ENCODE results near the gene TMEM170B. TPM values are rescaled to one million over a fixed set of nuclear protein-coding genes. Genes with fewer than 3 reads are reported as not detected.

The TMEM170B gene
- total RNA-seq, 1 donor from 2014 or later: 3.9 TPM

GRCh38 chr6:11493974-11494373, 43.6 kb upstream of the TMEM170B start:
- no peak for DNase-seq (ENCODE audit: low spot score)
- no peak for TF ChIP-seq CTCF (IDR thresholded peaks at IDR 0.05)
- Mint-ChIP-seq H3K36me3 (ENCODE audit: low read depth) (no peaks in the 10 kb centered on the region), H3K4me1 (ENCODE audit: low read depth) (peaks cover 30% of the 10 kb centered on the region), H3K4me3 (ENCODE audit: unreplicated experiment) (no peak overlapping the region), H3K27me3 (ENCODE audit: low read depth) (no peaks in the 10 kb centered on the region), H3K27ac (ENCODE audit: unreplicated experiment) (no peak overlapping the region), H3K9me3 (ENCODE audit: low read depth) (no peaks in the 10 kb centered on the region)

DNA sequence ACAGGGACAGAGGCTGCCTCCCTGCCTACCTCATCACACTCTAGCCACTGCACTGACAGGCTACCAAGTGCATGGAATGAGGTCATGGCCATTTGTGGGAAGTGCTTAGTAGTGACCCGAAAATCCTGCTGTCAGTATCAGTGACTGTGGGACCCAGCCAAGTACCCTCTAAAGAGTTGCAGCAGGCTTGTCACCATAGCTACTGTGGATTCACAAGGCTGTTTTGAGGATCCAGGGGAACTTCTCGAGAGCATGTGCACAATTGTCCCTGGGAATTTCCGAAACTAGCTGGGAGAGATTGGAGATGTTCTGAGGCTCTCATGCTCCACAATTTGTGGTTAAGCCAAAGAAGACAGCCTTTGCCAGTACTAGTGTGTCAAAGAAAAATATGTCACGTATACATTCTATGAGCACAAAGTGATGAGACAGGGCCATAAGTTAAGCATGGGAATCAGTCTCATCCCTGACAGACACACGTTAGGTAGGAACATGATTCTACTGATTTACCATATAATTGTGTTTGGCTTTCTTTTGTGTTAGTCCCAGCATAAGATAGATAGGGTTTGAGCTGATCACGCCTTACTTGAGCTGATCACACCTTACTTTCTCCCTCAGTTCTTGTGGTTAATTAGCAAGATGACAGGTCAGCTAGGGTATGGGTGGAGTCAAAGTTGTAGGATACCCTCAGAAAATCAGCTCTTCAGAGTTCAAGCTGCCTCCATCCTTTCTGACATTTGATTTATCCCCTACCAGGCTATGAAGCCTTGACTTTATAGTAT, 42.6 kb upstream of the TMEM170B start:
- Mint-ChIP-seq H3K4me1 (ENCODE audit: low read depth) (peaks cover 33% of the 10 kb centered on the region), H3K9me3 (ENCODE audit: low read depth) (no peaks in the 10 kb centered on the region), H3K36me3 (ENCODE audit: low read depth) (no peaks in the 10 kb centered on the region), H3K27me3 (ENCODE audit: low read depth) (no peaks in the 10 kb centered on the region), H3K4me3 (ENCODE audit: unreplicated experiment) (no peak overlapping the region), H3K27ac (ENCODE audit: unreplicated experiment) (peak overlapping the region; percentile 27)
- no peak for TF ChIP-seq CTCF (IDR thresholded peaks at IDR 0.05)
- DNase-seq (ENCODE audit: low spot score): no peak

- no peaks in the 10 kb centered on the region for H3K36me3 Mint-ChIP-seq (ENCODE audit: low read depth)
- peaks cover 34% of the 10 kb centered on the region for H3K4me1 Mint-ChIP-seq (ENCODE audit: low read depth)
- H3K27ac Mint-ChIP-seq (ENCODE audit: unreplicated experiment): no peak overlapping the region
- TF ChIP-seq CTCF (IDR thresholded peaks at IDR 0.05): no peak
- no peaks in the 10 kb centered on the region for H3K27me3 Mint-ChIP-seq (ENCODE audit: low read depth)
- no peaks in the 10 kb centered on the region for H3K9me3 Mint-ChIP-seq (ENCODE audit: low read depth)
- DNase-seq (ENCODE audit: low spot score): no peak
- H3K4me3 Mint-ChIP-seq (ENCODE audit: unreplicated experiment): no peak overlapping the region
These were observed 41.9 kb upstream of the TMEM170B start for GRCh38 chr6:11495565-11496145.

GRCh38 chr6:11496152-11497060, 41.1 kb upstream of the TMEM170B start:
- Mint-ChIP-seq H3K36me3 (ENCODE audit: low read depth) (peaks cover 2% of the 10 kb centered on the region), H3K4me1 (ENCODE audit: low read depth) (peaks cover 34% of the 10 kb centered on the region), H3K9me3 (ENCODE audit: low read depth) (peaks cover 2% of the 10 kb centered on the region), H3K27me3 (ENCODE audit: low read depth) (no peaks in the 10 kb centered on the region), H3K4me3 (ENCODE audit: unreplicated experiment) (no peak overlapping the region), H3K27ac (ENCODE audit: unreplicated experiment) (peak overlapping the region; percentile 58)
- DNase-seq (ENCODE audit: low spot score): no peak
- peak; percentile 100 for TF ChIP-seq CTCF (IDR thresholded peaks at IDR 0.05)

- Mint-ChIP-seq H3K4me1 (ENCODE audit: low read depth) (peaks cover 34% of the 10 kb centered on the region), H3K27ac (ENCODE audit: unreplicated experiment) (no peak overlapping the region), H3K36me3 (ENCODE audit: low read depth) (peaks cover 2% of the 10 kb centered on the region), H3K27me3 (ENCODE audit: low read depth) (no peaks in the 10 kb centered on the region), H3K4me3 (ENCODE audit: unreplicated experiment) (no peak overlapping the region), H3K9me3 (ENCODE audit: low read depth) (peaks cover 2% of the 10 kb centered on the region)
- no peak for DNase-seq (ENCODE audit: low spot score)
- TF ChIP-seq CTCF (IDR thresholded peaks at IDR 0.05): no peak
These were observed 40.4 kb upstream of the TMEM170B start for GRCh38 chr6:11497107-11497506.
